NOMO-1 (cell line): ENCODE data around the gene CHST11.

Source experiments
- DNase-seq, 2 experiments: peaks; one replicate each; lab custom pipeline; 2025; ENCODE audit not compliant: unreplicated experiment in 2 of 2; lab: John Stamatoyannopoulos, UW

The CHST11 gene

DNA sequence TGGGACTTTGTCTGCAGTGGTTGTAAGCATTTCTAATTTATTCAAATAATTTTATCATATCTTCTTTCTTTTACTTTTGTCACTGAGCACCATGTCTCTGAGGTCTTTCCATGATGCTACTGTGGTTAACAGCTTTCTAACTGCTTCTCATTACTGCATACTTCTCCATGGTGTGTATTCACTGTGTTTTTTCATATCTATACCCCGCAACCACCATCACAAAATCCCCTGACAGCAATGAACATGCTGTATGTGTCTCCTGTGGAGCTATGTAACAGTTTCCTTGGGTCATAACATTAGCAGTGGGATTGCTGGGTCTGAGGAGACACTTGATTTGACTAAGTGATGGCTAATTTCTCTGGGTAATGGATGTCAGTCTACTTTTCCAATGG lies 29.2 kb upstream of the CHST11 start:
- no peak for DNase-seq

GRCh38 chr12:104433061-104433460 lies 23.7 kb upstream of the CHST11 start:
- no peak for DNase-seq

DNA sequence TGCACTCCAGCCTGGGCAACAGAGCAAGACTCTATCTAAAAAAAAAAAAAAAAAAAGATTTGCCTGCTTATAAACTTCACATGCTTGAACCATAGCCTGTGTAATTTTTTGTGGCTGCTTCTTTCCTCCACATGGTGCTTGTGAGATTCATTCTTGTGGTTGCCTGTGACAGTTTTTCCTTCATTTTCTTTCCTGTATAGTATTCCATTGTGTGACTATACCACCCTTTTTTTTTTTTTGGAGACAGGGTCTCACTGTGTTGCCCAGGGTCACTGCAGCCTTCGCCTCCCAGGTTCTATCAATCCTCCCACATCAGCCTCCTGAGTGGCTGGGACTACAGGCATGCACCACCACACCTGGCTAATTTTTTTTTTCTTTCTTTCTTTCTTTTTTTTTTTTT lies 22.6 kb upstream of the CHST11 start:
- DNase-seq = no peak

GRCh38 chr12:104435175-104435574 lies 21.6 kb upstream of the CHST11 start:
- DNase-seq = no peak

DNA sequence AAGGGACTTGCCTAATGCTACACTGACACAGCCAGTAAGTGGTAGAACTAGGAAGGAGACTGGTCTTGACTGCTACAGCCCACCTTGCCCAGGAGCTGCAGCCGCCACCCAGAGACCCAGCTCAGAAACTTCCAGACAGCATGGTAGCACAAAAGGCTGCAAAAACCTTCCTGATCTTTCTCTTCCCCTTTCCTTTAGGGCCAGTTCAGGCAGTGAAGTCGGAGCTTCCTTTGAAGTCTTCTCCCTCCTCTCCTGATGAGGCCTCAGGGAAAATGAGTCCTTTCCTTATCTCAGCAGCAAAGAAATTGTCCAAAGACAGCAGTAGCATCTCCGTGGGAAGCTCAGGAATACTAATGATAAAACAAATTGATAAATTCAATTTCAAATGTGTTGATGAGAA lies 21.0 kb upstream of the CHST11 start:
- no peak for DNase-seq

GRCh38 chr12:104436790-104437189 lies 20.0 kb upstream of the CHST11 start:
- no peak for DNase-seq

GRCh38 chr12:104438134-104438533 lies 18.6 kb upstream of the CHST11 start:
- no peak for DNase-seq

DNA sequence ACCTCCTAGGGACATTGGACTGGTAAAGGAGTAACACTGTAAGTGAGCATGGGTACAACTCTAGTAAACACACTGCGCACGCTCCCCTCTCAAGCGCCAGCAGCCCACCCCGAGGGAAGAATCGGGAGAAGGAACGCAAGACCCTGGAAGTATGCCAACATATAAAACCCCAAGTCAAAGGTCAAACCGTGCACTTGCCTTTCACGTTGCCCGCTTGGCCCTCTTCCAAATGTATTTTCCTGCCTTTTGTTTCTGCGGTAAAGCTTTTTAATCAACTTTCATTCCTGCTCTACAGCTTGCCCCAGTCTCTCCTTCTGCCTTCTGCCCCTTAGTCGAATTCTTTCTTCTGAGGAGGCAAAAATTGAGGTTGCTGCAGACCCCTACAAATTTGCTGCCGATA lies 17.6 kb upstream of the CHST11 start:
- DNase-seq = no peak

DNA sequence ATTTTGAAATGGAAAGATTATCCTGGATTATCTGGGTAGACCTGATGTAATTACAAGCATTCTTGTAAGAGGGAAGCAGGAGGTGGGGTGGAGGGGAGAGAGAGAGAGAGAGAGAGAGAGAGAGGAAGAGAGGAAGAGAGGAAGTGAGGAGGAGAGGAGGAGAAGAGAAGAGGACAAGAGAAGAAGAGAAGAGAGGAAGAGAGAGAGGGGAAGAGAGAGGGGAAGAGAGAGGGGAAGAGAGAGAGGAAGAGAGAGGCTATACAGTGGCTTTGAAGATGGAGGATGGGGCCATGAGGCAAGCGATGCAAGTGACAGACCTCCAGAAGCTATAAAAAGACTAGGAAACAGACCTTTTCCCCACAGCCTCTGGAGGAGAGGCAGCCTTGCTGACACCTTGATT lies 13.7 kb upstream of the CHST11 start:
- DNase-seq = no peak

GRCh38 chr12:104446646-104447421 lies 9.9 kb upstream of the CHST11 start:
- DNase-seq = no peak

DNA sequence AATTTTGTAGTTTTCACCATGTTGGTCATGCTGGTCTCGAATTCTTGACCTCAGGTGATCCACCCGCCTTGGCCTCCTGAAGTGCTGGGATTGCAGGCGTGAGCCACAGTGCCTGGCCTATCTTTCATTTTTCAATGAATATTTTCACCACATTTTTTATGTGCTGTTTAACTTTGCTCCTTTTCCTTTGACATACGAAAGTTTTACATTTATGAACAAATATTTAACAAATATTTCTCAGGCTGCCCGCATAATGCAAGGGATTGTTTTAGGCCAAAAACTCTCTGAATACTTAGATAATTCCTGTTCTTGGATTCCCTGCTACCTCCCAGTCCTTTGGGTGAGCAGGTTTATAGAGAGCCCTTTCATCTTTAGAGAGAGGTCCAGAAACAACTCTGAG lies 8.7 kb upstream of the CHST11 start:
- no peak for DNase-seq

DNA sequence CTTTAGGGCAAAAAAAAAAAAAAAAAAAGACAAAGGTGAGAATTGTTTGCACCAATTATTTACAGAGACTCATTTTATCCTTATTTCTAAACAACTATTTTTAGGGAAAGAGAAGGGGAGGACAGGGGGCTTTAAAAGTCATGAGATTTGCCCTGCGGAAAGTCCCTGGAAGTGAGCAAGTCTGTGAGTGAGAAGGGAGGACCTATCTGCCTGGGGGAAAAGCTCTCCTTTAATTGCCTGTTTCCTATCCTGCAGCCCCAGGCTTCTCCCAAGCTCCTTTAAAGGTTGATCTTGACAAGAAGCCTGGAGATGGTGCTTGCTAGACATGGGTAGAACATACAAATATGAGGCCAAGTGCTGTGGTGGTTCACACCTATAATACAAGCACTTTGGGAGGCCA lies 8.3 kb upstream of the CHST11 start:
- DNase-seq = no peak

DNA sequence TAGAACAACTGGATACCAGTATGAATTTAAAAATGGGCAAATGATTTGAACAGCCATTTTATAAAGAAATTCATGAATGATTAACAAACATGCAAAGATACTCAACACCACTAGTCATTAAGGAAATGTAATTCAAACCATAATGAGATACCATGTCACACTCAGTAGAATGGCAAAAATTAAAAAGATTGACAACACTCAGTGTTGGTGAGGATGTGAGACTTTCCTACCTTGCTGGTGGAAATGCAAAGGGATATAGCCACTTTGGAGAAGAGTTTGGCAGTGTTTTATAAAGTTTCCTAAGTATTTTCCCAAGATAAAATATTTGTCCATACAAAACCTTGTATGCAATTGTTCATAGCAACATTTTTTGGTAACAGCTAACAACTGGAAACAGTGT lies 6.0 kb upstream of the CHST11 start:
- DNase-seq = no peak

- no peak for DNase-seq
Measured at GRCh38 chr12:104452087-104452486, 4.7 kb upstream of the CHST11 start.

DNA sequence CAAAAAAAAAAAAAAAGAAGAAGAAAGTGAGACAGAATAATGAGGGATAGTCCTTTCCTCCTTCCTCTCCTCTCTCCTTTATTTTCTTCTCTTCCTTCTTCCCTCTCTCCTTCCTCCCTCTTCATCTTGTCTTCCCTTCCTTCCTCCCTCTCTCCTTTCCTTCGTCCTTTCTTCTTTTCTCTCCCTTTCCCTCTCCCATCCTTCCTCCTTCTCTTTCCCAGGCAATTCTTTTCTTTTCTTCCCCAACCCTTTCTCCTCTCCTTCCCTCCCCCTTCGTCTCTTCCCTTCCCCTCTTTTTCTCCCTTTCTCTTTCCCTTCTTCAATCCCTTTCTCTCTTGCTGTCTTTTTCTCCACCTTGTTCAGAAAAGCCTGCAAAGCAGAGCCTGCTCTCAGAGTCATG lies 3.6 kb upstream of the CHST11 start:
- no peak for DNase-seq

DNA sequence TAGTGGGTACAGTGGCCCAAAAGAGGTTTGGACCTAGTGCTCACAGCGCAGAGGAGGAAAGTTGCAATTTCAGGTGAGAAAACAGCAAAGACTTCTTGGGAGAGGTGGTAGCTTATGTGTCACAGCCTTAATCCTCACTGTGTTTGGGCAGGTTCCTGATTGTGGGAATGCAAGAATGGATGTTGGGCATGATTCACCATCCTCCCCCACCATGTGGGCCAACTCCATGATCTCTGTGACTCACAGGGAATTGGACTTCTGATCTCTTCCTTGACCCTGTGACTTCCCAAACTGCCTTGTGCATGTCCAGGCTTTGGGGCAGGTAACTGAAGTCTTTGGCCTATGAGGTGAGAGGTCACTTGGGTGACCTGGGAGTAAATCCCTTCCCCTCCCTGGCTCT lies 1.8 kb upstream of the CHST11 start:
- DNase-seq = no peak

DNA sequence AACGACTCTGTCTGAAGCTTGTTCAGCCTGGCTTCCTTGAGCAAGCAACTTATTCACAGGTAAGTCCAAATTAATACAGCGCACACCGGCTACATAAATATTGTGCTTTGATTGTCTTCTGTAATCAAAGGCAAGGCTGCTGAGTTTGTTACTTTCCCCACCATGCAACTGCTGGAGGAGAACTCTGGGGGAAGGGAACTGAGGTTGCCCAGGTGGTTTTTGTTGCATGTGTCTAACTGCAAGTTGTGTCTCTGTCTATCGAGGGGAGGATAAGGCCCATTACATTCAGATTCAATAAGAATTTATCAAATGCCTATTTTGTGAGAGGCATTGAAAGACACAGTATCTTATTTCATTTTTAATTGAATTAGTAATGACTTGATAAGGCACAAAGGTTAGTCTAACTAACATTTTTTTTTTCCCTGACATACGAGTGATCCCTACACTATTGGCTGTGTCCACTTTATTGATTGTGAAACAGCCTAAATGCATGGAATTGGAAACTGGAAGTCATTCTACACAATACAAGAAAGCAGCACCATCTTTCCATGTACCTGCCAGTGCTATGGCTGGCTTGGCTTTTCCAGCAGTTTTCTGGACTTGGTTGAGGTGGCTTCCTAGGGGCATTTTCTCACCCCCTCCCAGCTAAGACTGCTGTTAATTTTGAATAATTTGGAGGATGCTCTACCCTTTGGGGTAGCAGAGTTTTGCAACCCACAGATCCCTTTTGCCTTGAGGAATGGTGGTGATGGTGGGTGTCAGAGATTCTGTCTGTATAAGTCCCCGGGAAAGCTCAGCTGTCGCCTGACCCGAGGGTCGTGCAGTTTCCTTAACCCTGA lies 951 bp upstream of the CHST11 start:
- no peak for DNase-seq

- DNase-seq = peak; percentile 7 to 33
Measured at GRCh38 chr12:104456950-104457745, 400 bp downstream of the CHST11 start.

DNA sequence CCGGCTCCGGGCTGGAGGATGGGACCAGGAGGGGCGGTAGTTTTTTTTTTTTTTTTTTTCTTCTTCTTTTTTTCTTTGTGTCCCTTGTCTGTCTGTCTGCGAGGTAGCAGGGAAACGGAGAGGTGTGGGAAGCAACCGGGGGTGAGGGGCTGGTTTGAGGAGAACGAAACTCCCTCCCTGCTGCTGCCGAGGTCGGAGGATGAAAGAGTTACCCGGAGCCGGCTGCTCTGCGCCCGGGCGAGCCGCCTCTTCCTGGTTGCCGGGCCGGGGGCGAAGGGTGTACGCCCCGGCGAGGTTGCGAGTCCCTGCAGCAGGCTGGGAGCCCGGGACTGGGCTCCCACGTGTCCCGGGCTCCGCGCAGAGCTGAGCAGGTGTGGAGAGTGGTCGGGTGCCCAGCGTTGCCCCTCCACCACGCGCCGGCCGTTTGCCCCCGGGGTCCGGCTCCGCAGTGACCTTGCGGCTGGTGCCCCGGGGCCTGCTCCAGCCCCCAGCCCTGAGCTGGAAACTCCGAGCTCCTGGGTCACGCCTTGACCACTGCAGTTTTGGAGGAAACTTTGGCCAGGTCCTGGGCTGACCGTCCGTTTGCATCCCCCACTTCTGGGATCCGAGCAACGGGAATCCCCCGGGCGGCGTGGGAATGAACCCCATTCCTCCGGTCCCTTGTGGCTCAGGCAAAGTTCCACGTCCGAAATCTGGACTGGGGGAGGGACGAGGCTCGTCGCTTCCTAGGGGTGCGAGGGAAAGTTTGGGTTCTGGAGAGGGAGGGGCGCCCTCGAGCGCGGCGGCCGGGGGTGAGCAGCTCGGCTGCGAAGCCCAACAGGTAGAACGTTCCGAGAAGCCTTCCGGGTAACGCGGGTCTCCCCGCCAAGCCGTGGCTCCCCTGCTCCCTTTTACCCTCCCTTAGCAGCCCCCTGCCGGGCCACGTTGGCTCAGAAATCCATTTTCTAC lies 1.3 kb downstream of the CHST11 start:
- DNase-seq = no peak

- DNase-seq = no peak
Measured at GRCh38 chr12:104458694-104459367, 2.1 kb downstream of the CHST11 start.
